Tibial nerve (tissue), 4 donors: Measurements from ENCODE around the gene SMARCA2.

ENCODE experiments used
- EP300 ChIP-seq, 2 donors: sonication (generic); formaldehyde crosslinking; IDR thresholded peaks; one replicate each; pipeline ENCODE4 v1.6.1; 2017; ENCODE audit warnings: antibody characterized with exemption in 2 of 2, mild to moderate bottlenecking in 1 of 2
- POLR2A ChIP-seq, 2 donors: fragments of 450-650 bp; IDR thresholded peaks; one replicate each; pipeline ENCODE4 v1.6.1; 2017; ENCODE audit warnings: antibody characterized with exemption in 2 of 2, mild to moderate bottlenecking in 2 of 2, moderate library complexity in 2 of 2
- TF ChIP-seq, protein P1 (sequence below), 5 experiments: fragments of 200-600 bp in 3 of 5; fragments of 450-650 bp in 2 of 5; sonication (generic) in 3 of 5; IDR thresholded peaks; one replicate each; pipeline ENCODE4 v1.5.1; 2016 to 2019; ENCODE audit warnings: antibody characterized with exemption in 5 of 5, mild to moderate bottlenecking in 3 of 5, moderate library complexity in 2 of 5

DNA sequence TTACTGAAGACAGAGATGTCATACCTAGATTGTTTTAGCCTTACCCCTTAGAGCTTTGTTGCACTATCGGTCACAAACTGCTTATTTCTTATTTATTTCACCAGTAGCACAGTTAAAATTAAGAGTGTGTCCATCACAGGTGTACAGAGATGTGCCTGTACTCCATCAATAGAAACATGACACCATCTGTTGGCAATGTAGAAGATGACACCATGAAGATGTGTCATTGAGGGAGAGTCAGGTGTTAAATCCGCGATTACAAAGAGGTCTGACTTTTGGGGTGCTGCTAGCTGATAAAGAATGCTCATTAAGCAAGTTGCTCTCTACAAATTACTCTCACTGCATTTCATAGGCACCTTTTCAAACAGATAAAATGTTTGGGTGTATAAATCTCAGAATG, 164.4 kb downstream of the SMARCA2 start:
- TF ChIP-seq, protein P1, sequence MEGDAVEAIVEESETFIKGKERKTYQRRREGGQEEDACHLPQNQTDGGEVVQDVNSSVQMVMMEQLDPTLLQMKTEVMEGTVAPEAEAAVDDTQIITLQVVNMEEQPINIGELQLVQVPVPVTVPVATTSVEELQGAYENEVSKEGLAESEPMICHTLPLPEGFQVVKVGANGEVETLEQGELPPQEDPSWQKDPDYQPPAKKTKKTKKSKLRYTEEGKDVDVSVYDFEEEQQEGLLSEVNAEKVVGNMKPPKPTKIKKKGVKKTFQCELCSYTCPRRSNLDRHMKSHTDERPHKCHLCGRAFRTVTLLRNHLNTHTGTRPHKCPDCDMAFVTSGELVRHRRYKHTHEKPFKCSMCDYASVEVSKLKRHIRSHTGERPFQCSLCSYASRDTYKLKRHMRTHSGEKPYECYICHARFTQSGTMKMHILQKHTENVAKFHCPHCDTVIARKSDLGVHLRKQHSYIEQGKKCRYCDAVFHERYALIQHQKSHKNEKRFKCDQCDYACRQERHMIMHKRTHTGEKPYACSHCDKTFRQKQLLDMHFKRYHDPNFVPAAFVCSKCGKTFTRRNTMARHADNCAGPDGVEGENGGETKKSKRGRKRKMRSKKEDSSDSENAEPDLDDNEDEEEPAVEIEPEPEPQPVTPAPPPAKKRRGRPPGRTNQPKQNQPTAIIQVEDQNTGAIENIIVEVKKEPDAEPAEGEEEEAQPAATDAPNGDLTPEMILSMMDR (IDR thresholded peaks at IDR 0.05) = no peak
- TF ChIP-seq POLR2A (IDR thresholded peaks at IDR 0.05) (no peak), EP300 (IDR thresholded peaks at IDR 0.05) (no peak)
